ENCODE data around the gene TNFSF12.

Gene TNFSF12

GRCh38 chr17:7555320-7555948 lies 6.6 kb downstream of the TNFSF12 start:
- DNase-seq (ENCODE audit: low spot score in 2 of 2) (no peak), ATAC-seq (ENCODE audit: low read depth) (no peak)
- H3K9me3 Mint-ChIP-seq, result no peaks in the 10 kb centered on the region
- peaks cover 10% of the 10 kb centered on the region for H3K36me3 Mint-ChIP-seq
- peaks cover 54% of the 10 kb centered on the region for H3K4me1 Mint-ChIP-seq
- no peak overlapping the region for H3K4me3 Mint-ChIP-seq
- peak overlapping the region; percentile 43 for H3K27ac Mint-ChIP-seq
- H3K27me3 Mint-ChIP-seq, result no peaks in the 10 kb centered on the region

- H3K27me3 Mint-ChIP-seq, result no peaks in the 10 kb centered on the region
- H3K27ac Mint-ChIP-seq, result peak overlapping the region; percentile 24
- H3K4me1 Mint-ChIP-seq, result peaks cover 57% of the 10 kb centered on the region
- H3K36me3 Mint-ChIP-seq, result peaks cover 5% of the 10 kb centered on the region
- ATAC-seq (ENCODE audit: low read depth) (no peak), DNase-seq (ENCODE audit: low spot score in 2 of 2) (no peak)
- H3K9me3 Mint-ChIP-seq, result no peaks in the 10 kb centered on the region
- peak overlapping the region; percentile 2 for H3K4me3 Mint-ChIP-seq
Observed at GRCh38 chr17:7556627-7557026, 7.8 kb downstream of the TNFSF12 start.

GRCh38 chr17:7557147-7557764 lies 8.4 kb downstream of the TNFSF12 start:
- no peaks in the 10 kb centered on the region for H3K9me3 Mint-ChIP-seq
- H3K27ac Mint-ChIP-seq, result peak overlapping the region; percentile 99
- peaks cover 55% of the 10 kb centered on the region for H3K4me1 Mint-ChIP-seq
- DNase-seq (ENCODE audit: low spot score in 2 of 2) (no peak), ATAC-seq (ENCODE audit: low read depth) (no peak)
- H3K27me3 Mint-ChIP-seq, result no peaks in the 10 kb centered on the region
- peaks cover 5% of the 10 kb centered on the region for H3K36me3 Mint-ChIP-seq
- H3K4me3 Mint-ChIP-seq, result no peak overlapping the region

- DNase-seq (ENCODE audit: low spot score in 2 of 2) (peak in 1 of 2 donors; percentile 45), ATAC-seq (ENCODE audit: low read depth) (peak; percentile 15)
- Mint-ChIP-seq H3K4me3 (peak overlapping the region; percentile 86), H3K9me3 (no peaks in the 10 kb centered on the region), H3K27ac (peak overlapping the region; percentile 99), H3K36me3 (peaks cover 5% of the 10 kb centered on the region), H3K27me3 (no peaks in the 10 kb centered on the region), H3K4me1 (peaks cover 55% of the 10 kb centered on the region)
Observed at GRCh38 chr17:7557775-7558543, 9.1 kb downstream of the TNFSF12 start.

GRCh38 chr17:7558544-7559319 lies 9.9 kb downstream of the TNFSF12 start, which contains the start of gene TNFSF13:
TNFSF13 (plus strand) TSS chr17:7558750; CDS start chr17:7559040, 290 bp downstream.
- DNase-seq (ENCODE audit: low spot score in 2 of 2) (no peak), ATAC-seq (ENCODE audit: low read depth) (no peak)
- Mint-ChIP-seq H3K27me3 (no peaks in the 10 kb centered on the region), H3K9me3 (no peaks in the 10 kb centered on the region), H3K4me1 (peaks cover 51% of the 10 kb centered on the region), H3K36me3 (peaks cover 5% of the 10 kb centered on the region), H3K27ac (peak within 1 kb of the TSS; percentile 99), H3K4me3 (peak within 1 kb of the TSS; percentile 86)

GRCh38 chr17:7559320-7560171 lies 10.7 kb downstream of the TNFSF12 start:
- H3K27me3 Mint-ChIP-seq, result no peaks in the 10 kb centered on the region
- no peak for ATAC-seq (ENCODE audit: low read depth)
- DNase-seq (ENCODE audit: low spot score in 2 of 2), result no peak
- peak overlapping the region; percentile 98 for H3K4me3 Mint-ChIP-seq
- no peaks in the 10 kb centered on the region for H3K9me3 Mint-ChIP-seq
- H3K4me1 Mint-ChIP-seq, result peaks cover 51% of the 10 kb centered on the region
- peak overlapping the region; percentile 99 for H3K27ac Mint-ChIP-seq
- H3K36me3 Mint-ChIP-seq, result peaks cover 5% of the 10 kb centered on the region

GRCh38 chr17:7560172-7561027 lies 11.5 kb downstream of the TNFSF12 start:
- no peaks in the 10 kb centered on the region for H3K9me3 Mint-ChIP-seq
- H3K4me3 Mint-ChIP-seq, result peak overlapping the region; percentile 98
- H3K36me3 Mint-ChIP-seq, result peaks cover 6% of the 10 kb centered on the region
- H3K27me3 Mint-ChIP-seq, result no peaks in the 10 kb centered on the region
- ATAC-seq (ENCODE audit: low read depth) (peak; percentile 34), DNase-seq (ENCODE audit: low spot score in 2 of 2) (peak; percentile 59 to 64)
- H3K27ac Mint-ChIP-seq, result peak overlapping the region; percentile 99
- peaks cover 47% of the 10 kb centered on the region for H3K4me1 Mint-ChIP-seq

- Mint-ChIP-seq H3K4me3 (peak overlapping the region; percentile 98), H3K4me1 (peaks cover 44% of the 10 kb centered on the region), H3K27ac (peak overlapping the region; percentile 99), H3K27me3 (no peaks in the 10 kb centered on the region), H3K36me3 (peaks cover 7% of the 10 kb centered on the region), H3K9me3 (no peaks in the 10 kb centered on the region)
- DNase-seq (ENCODE audit: low spot score in 2 of 2), result peak; percentile 81 to 87
- ATAC-seq (ENCODE audit: low read depth), result peak; percentile 65
Observed at GRCh38 chr17:7561028-7561575, 12.2 kb downstream of the TNFSF12 start.

- peaks cover 7% of the 10 kb centered on the region for H3K36me3 Mint-ChIP-seq
Observed at GRCh38 chr17:7561589-7562207, 12.8 kb downstream of the TNFSF12 start, which contains the start of gene SENP3. SENP3 (plus strand) TSS chr17:7561919; CDS start chr17:7563077, 1,158 bp downstream.

GRCh38 chr17:7562208-7562605 lies 13.3 kb downstream of the TNFSF12 start:
- no peaks in the 10 kb centered on the region for H3K27me3 Mint-ChIP-seq
- DNase-seq (ENCODE audit: low spot score in 2 of 2) (no peak), ATAC-seq (ENCODE audit: low read depth) (no peak)
- H3K36me3 Mint-ChIP-seq, result peaks cover 7% of the 10 kb centered on the region
- H3K4me1 Mint-ChIP-seq, result peaks cover 40% of the 10 kb centered on the region
- H3K27ac Mint-ChIP-seq, result peak overlapping the region; percentile 99
- H3K4me3 Mint-ChIP-seq, result peak overlapping the region; percentile 91
- no peaks in the 10 kb centered on the region for H3K9me3 Mint-ChIP-seq

More at GRCh38 chr17:7561589-7562207, 12.8 kb downstream of the TNFSF12 start, which contains the start of gene SENP3:
- Mint-ChIP-seq H3K27ac (peak within 1 kb of the TSS; percentile 99), H3K27me3 (no peaks in the 10 kb centered on the region), H3K4me1 (peaks cover 40% of the 10 kb centered on the region), H3K9me3 (no peaks in the 10 kb centered on the region), H3K4me3 (peak within 1 kb of the TSS; percentile 98)
- DNase-seq (ENCODE audit: low spot score in 2 of 2) (peak; percentile 85 to 86), ATAC-seq (ENCODE audit: low read depth) (peak; percentile 76)

- H3K4me3 Mint-ChIP-seq, result peak overlapping the region; percentile 43
- H3K9me3 Mint-ChIP-seq, result no peaks in the 10 kb centered on the region
- H3K36me3 Mint-ChIP-seq, result peaks cover 11% of the 10 kb centered on the region
- DNase-seq (ENCODE audit: low spot score in 2 of 2) (no peak), ATAC-seq (ENCODE audit: low read depth) (no peak)
- H3K4me1 Mint-ChIP-seq, result peaks cover 37% of the 10 kb centered on the region
- H3K27me3 Mint-ChIP-seq, result no peaks in the 10 kb centered on the region
- no peak overlapping the region for H3K27ac Mint-ChIP-seq
Observed at GRCh38 chr17:7563115-7563869, 14.4 kb downstream of the TNFSF12 start.
